DOHH2 (cell line): ENCODE data around the gene WDR45.

Experiments used
- CTCF ChIP-seq: fragments of 200-600 bp; sonication (generic); IDR thresholded peaks from one replicate; pipeline ENCODE4 v1.5.1; 2014; ENCODE audit warnings: antibody characterized with exemption, mild to moderate bottlenecking, low read depth, low read length; ENCODE audit not compliant: poor library complexity, severe bottlenecking
- EZH2phosphoT487 ChIP-seq: fragments of 200-600 bp; sonication (generic); IDR thresholded peaks from 2 replicates; pipeline ENCODE4 v1.6.1; 2017; ENCODE audit warnings: borderline replicate concordance, mild to moderate bottlenecking, antibody characterized with exemption, low read length, moderate library complexity, mixed read lengths

GRCh38 chrX:49029876-49030275 is 49.8 kb downstream of the WDR45 start:
- TF ChIP-seq CTCF (no peak), EZH2phosphoT487 (no peak)
